Measurements from ENCODE around the gene GALNT15.

DNA sequence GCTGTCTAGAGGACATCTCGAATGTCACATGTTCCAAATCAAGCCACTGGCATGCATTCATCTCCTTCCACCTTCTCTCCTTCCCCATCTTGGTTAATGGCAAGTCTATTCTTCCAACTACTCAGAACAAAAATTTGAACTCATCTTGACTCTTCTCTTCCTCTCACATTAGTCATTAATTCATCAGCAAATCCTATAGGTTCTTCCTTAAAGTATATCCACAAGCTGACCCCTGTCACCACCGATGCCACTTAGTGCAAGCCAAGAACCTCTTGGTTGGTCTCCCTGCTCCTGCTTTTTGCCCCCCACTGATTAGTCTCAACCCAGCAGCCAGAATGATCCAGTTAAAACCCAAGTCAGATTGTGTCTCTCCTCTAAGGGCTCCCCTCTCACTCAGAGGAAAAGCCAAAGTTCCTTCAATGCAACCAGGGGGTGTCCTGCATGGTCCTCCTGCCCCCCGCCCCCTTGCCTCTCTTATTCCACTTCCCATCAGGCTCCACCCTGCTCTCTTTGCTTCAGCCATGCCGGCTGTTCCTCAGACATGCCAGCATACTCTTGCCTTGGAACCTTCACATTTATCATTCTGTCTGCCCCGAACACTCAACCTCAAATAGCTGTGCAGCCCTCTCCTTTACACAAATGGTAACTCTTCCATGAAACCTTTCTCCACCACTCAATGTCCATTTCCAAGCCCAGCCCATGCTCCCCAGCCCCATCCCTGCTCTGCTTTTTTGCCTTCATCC is 1.0 kb upstream of the GALNT15 start:
- TF ChIP-seq, protein P1, sequence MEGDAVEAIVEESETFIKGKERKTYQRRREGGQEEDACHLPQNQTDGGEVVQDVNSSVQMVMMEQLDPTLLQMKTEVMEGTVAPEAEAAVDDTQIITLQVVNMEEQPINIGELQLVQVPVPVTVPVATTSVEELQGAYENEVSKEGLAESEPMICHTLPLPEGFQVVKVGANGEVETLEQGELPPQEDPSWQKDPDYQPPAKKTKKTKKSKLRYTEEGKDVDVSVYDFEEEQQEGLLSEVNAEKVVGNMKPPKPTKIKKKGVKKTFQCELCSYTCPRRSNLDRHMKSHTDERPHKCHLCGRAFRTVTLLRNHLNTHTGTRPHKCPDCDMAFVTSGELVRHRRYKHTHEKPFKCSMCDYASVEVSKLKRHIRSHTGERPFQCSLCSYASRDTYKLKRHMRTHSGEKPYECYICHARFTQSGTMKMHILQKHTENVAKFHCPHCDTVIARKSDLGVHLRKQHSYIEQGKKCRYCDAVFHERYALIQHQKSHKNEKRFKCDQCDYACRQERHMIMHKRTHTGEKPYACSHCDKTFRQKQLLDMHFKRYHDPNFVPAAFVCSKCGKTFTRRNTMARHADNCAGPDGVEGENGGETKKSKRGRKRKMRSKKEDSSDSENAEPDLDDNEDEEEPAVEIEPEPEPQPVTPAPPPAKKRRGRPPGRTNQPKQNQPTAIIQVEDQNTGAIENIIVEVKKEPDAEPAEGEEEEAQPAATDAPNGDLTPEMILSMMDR (IDR thresholded peaks at IDR 0.05; ENCODE audit: low read depth, low read length), result no peak
- no peak for TF ChIP-seq EZH2phosphoT487 (IDR thresholded peaks at IDR 0.05; ENCODE audit: low read depth)
